ENCODE measurements around the gene DCTN4. TPM values are rescaled to one million over a fixed set of nuclear protein-coding genes. Genes with fewer than 3 reads are reported as not detected.

Gene DCTN4
- total RNA-seq, 1 experiment from 2014 or later = 51.9 TPM

DNA sequence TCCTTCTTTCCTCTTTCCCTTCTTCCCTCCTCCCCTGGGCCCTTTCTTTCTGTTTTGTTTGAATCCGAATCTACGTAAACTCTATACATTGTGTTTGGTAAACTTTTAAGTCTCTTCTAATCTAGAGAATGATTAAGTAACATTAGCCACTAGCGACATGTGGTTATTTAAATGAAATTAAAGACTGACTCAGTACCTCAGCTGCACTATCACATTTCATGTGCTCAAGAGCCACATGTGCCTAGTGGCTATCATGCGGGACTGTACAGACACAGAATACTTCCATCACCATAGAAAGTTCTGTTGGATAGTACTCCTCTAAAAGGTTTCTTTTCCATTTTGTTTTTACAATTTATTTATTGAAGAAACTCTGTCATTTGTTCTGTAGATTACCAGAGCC lies 29.0 kb downstream of the DCTN4 start:
- intact Hi-C loops (cut with micrococcal nuclease; ENCODE audit: unreplicated experiment) = no loop called here
- TF ChIP-seq CTCF (IDR thresholded peaks at IDR 0.05; ENCODE audit: unreplicated experiment) = no peak
- Mint-ChIP-seq H3K27me3 (ENCODE audit: unreplicated experiment) (no peaks in the 10 kb centered on the region), H3K36me3 (ENCODE audit: insufficient read depth, unreplicated experiment) (peaks cover 33% of the 10 kb centered on the region), H3K4me1 (ENCODE audit: low read depth, unreplicated experiment) (no peaks in the 10 kb centered on the region), H3K9me3 (ENCODE audit: low read depth, unreplicated experiment) (no peaks in the 10 kb centered on the region), H3K27ac (ENCODE audit: unreplicated experiment) (no peak overlapping the region), H3K4me3 (ENCODE audit: low read depth, unreplicated experiment) (no peak overlapping the region)
- CTCF ChIA-PET = no interaction called here
- no TSS peak for BruUV-seq (replicated peaks)
- DNase-seq = no peak

- no peaks in the 10 kb centered on the region for H3K9me3 Mint-ChIP-seq (ENCODE audit: low read depth, unreplicated experiment)
- H3K27me3 Mint-ChIP-seq (ENCODE audit: unreplicated experiment) = no peaks in the 10 kb centered on the region
- H3K4me1 Mint-ChIP-seq (ENCODE audit: low read depth, unreplicated experiment) = peaks cover 10% of the 10 kb centered on the region
- BruUV-seq (replicated peaks) = no TSS peak
- intact Hi-C loops (cut with micrococcal nuclease; ENCODE audit: unreplicated experiment) = no loop called here
- no peak for TF ChIP-seq CTCF (IDR thresholded peaks at IDR 0.05; ENCODE audit: unreplicated experiment)
- no peak for DNase-seq
- H3K27ac Mint-ChIP-seq (ENCODE audit: unreplicated experiment) = no peak overlapping the region
- no peak overlapping the region for H3K4me3 Mint-ChIP-seq (ENCODE audit: low read depth, unreplicated experiment)
- peaks cover 55% of the 10 kb centered on the region for H3K36me3 Mint-ChIP-seq (ENCODE audit: insufficient read depth, unreplicated experiment)
- CTCF ChIA-PET = no interaction called here
Measured at GRCh38 chr5:150723845-150724244, 35.0 kb downstream of the DCTN4 start.

- intact Hi-C loops (cut with micrococcal nuclease; ENCODE audit: unreplicated experiment) = loop anchor here (1.0 kb wide), 1 partner anchor 149 kb away; no protein-coding TSS in a partner anchor
- H3K27me3 Mint-ChIP-seq (ENCODE audit: unreplicated experiment) = no peaks in the 10 kb centered on the region
Measured at GRCh38 chr5:150710165-150710564, 48.7 kb downstream of the DCTN4 start.

GRCh38 chr5:150706776-150707390 lies 51.9 kb downstream of the DCTN4 start:
- CTCF ChIA-PET = interaction anchor here (1.1 kb wide), 1 partner anchor 147 kb away, joined by 3 read pairs; no protein-coding TSS in a partner anchor
- no peak for DNase-seq
- intact Hi-C loops (cut with micrococcal nuclease; ENCODE audit: unreplicated experiment) = no loop called here
- BruUV-seq (replicated peaks) = no TSS peak
- Mint-ChIP-seq H3K4me3 (ENCODE audit: low read depth, unreplicated experiment) (no peak overlapping the region), H3K36me3 (ENCODE audit: insufficient read depth, unreplicated experiment) (peaks cover 8% of the 10 kb centered on the region), H3K27me3 (ENCODE audit: unreplicated experiment) (no peaks in the 10 kb centered on the region), H3K9me3 (ENCODE audit: low read depth, unreplicated experiment) (no peaks in the 10 kb centered on the region), H3K27ac (ENCODE audit: unreplicated experiment) (no peak overlapping the region), H3K4me1 (ENCODE audit: low read depth, unreplicated experiment) (no peaks in the 10 kb centered on the region)
- no peak for TF ChIP-seq CTCF (IDR thresholded peaks at IDR 0.05; ENCODE audit: unreplicated experiment)

More at GRCh38 chr5:150710165-150710564, 48.7 kb downstream of the DCTN4 start:
- Mint-ChIP-seq H3K27ac (ENCODE audit: unreplicated experiment) (no peak overlapping the region), H3K9me3 (ENCODE audit: low read depth, unreplicated experiment) (no peaks in the 10 kb centered on the region), H3K4me3 (ENCODE audit: low read depth, unreplicated experiment) (no peak overlapping the region), H3K4me1 (ENCODE audit: low read depth, unreplicated experiment) (no peaks in the 10 kb centered on the region), H3K36me3 (ENCODE audit: insufficient read depth, unreplicated experiment) (peaks cover 23% of the 10 kb centered on the region)
- DNase-seq = peak; percentile 17
- CTCF ChIA-PET = no interaction called here
- no peak for TF ChIP-seq CTCF (IDR thresholded peaks at IDR 0.05; ENCODE audit: unreplicated experiment)
- no TSS peak for BruUV-seq (replicated peaks)
